DND-41 (cell line): Measurements from ENCODE around the gene SDR39U1.

Experiments used
- EZH2 ChIP-seq: IDR thresholded peaks from 3 replicates; pipeline ENCODE4 v1.6.1; 2012; ENCODE audit warnings: borderline replicate concordance, low read depth, mild to moderate bottlenecking, moderate library complexity, low read length, inconsistent platforms; ENCODE audit not compliant: severe bottlenecking
- TF ChIP-seq, protein P1 (sequence below): IDR thresholded peaks from 2 replicates; pipeline ENCODE4 v1.5.1; 2012; ENCODE audit warnings: borderline replicate concordance, low read length, moderate library complexity, mild to moderate bottlenecking; ENCODE audit not compliant: poor library complexity, severe bottlenecking; ENCODE audit errors: extremely low read depth

DNA sequence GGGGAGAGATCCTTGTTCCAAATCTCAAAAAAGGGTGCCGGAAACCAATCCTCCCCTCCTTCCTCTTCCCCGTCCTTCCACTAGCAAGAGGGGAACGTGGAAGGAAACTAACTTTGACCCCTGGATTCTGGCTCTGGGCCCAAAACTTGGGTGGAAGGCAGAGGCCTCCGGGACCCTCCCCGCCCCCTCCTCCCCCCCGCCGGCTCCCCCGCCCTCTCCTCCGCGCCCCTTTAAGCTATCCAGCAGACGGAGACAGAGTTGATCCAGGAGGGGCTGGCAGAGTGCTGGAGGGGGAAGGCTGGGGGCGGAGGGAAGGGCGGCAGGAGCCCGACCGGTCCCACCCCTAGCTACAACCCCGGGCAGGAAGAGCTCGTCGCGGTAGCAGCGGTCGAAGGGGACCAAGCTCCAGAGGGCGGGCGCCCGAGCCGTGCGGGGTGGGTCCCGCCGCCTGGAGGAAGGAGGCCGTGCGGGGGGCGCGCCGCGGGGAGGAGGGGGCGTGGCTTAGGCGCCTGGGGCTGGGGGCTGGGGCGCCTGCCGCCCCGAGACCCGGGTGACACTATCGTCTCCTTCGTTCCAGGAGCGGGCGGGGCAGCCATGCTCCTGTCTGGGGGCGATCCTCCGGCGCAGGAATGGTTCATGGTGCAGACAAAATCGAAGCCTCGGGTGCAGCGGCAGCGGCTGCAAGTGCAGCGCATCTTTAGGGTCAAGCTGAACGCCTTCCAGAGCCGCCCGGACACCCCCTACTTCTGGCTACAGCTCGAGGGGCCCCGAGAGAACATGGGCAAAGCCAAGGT is 43.7 kb downstream of the SDR39U1 start, which contains the start of gene NYNRIN:
- TF ChIP-seq, protein P1, sequence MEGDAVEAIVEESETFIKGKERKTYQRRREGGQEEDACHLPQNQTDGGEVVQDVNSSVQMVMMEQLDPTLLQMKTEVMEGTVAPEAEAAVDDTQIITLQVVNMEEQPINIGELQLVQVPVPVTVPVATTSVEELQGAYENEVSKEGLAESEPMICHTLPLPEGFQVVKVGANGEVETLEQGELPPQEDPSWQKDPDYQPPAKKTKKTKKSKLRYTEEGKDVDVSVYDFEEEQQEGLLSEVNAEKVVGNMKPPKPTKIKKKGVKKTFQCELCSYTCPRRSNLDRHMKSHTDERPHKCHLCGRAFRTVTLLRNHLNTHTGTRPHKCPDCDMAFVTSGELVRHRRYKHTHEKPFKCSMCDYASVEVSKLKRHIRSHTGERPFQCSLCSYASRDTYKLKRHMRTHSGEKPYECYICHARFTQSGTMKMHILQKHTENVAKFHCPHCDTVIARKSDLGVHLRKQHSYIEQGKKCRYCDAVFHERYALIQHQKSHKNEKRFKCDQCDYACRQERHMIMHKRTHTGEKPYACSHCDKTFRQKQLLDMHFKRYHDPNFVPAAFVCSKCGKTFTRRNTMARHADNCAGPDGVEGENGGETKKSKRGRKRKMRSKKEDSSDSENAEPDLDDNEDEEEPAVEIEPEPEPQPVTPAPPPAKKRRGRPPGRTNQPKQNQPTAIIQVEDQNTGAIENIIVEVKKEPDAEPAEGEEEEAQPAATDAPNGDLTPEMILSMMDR = no peak
- no peak for TF ChIP-seq EZH2
